Motor neuron (in vitro differentiated cells): ENCODE results near the gene ASB10. TPM values are rescaled to one million over a fixed set of nuclear protein-coding genes. Genes with fewer than 3 reads are reported as not detected.

Source experiments
- ATAC-seq, 8 experiments: fragments of 200-7000 bp; cut with Tn5 transposase; replicated peaks in 6 of 8; 2 replicates each; pipeline ENCODE4 v1.8.0; 2021; ENCODE audit warnings: mild to moderate bottlenecking in 8 of 8, moderate library complexity in 8 of 8
- H3K27ac ChIP-seq, 2 donors: fragments of 250-450 bp; sonication (Bioruptor Pico); 2 replicates each; pipeline ENCODE4 v1.9.0; 2021; ENCODE audit warnings: antibody characterized with exemption in 2 of 2, mild to moderate bottlenecking in 2 of 2, moderate library complexity in 1 of 2
- H3K4me1 ChIP-seq, 2 donors: fragments of 250-450 bp; sonication (Bioruptor Pico); replicated peaks in 1 of 2; 2 replicates each; pipeline ENCODE4 v1.6.1; 2021; ENCODE audit warnings: antibody characterized with exemption in 2 of 2, mild to moderate bottlenecking in 2 of 2, moderate library complexity in 1 of 2
- H3K4me3 ChIP-seq, 5 donors: fragments of 250-450 bp; sonication (Bioruptor Pico); 2 replicates each; pipeline ENCODE4 v1.9.0; 2021; ENCODE audit warnings: antibody characterized with exemption in 5 of 5, mild to moderate bottlenecking in 5 of 5, moderate library complexity in 4 of 5
- WGBS, 10 experiments: fragments of 450-650 bp; shearing (Covaris generic); methylation state at CpG; one replicate each; pipeline ENCODE4 v1.0.0; 2022; 5-methylcytosine and 5-hydroxymethylcytosine counted together
- in situ Hi-C, 9 experiments: fragments of 400-800 bp; cut with MboI; loops; one replicate each; pipeline ENCODE4 v1.15.0; 2021; ENCODE audit warnings: low sequenced_read_pairs in 9 of 9, low pct_unique_long_range_greater_than_20kb in 2 of 9; ENCODE audit not compliant: unreplicated experiment in 9 of 9
- total RNA-seq, 8 experiments: library from RNA; unstranded; fragments of 300-600 nt; gene quantifications; 2 replicates each; pipeline versions ENCODE4 v1.2.3 to v1.2.4, GENCODE V29; 2022

Gene ASB10
- total RNA-seq, 8 experiments from 2014 or later, result 0.33 to 0.56 TPM; not detected in 6

- Histone ChIP-seq H3K27ac (no peak overlapping the region), H3K4me3 (no peak overlapping the region), H3K4me1 (no peaks in the 10 kb centered on the region)
- ATAC-seq, result no peak
- WGBS, 10 experiments, result 60 to 83% (median 74%) methylated on average over 1 to 7 of the region's 12 CpGs; no CpG with 5 or more reads in 5 of the 10 experiments
- in situ Hi-C loops, result no loop called here
These were observed 4.5 kb upstream of the ASB10 start for GRCh38 chr7:151191544-151191943.

- 25 to 92% (median 66%) methylated on average over 1 to 4 of the region's 4 CpGs for WGBS, 10 experiments
- Histone ChIP-seq H3K4me1 (no peaks in the 10 kb centered on the region), H3K27ac (no peak overlapping the region), H3K4me3 (no peak overlapping the region)
- ATAC-seq, result no peak
- in situ Hi-C loops, result no loop called here
These were observed 2.0 kb upstream of the ASB10 start for GRCh38 chr7:151189038-151189437.

GRCh38 chr7:151188252-151188542, 1.1 kb upstream of the ASB10 start:
- 0 to 60% (median 20%) methylated on average over 1 to 4 of the region's 5 CpGs; no CpG with 5 or more reads in 5 of the 10 experiments for WGBS, 10 experiments
- Histone ChIP-seq H3K4me1 (no peaks in the 10 kb centered on the region), H3K27ac (no peak overlapping the region), H3K4me3 (no peak overlapping the region)
- ATAC-seq, result no peak
- in situ Hi-C loops, result no loop called here

GRCh38 chr7:151187409-151188251, 580 bp upstream of the ASB10 start:
- ATAC-seq, result peak in 1 of 8 experiments; percentile 17
- in situ Hi-C loops, result no loop called here

GRCh38 chr7:151185762-151186639, 1.0 kb downstream of the ASB10 start:
- no peak for ATAC-seq
- H3K27ac ChIP-seq, result no peak overlapping the region
- H3K4me1 ChIP-seq, result no peaks in the 10 kb centered on the region
- H3K4me3 ChIP-seq, result no peak overlapping the region
- WGBS, 10 experiments, result 80 to 100% methylated on average over 2 of the region's 16 CpGs; no CpG with 5 or more reads in 8 of the 10 experiments
- in situ Hi-C loops, result no loop called here

More at GRCh38 chr7:151187409-151188251, 580 bp upstream of the ASB10 start:
- Histone ChIP-seq H3K4me3 (no peak overlapping the region), H3K4me1 (no peaks in the 10 kb centered on the region), H3K27ac (no peak overlapping the region)
- WGBS, 10 experiments, result 50 to 80% (median 79%) methylated on average over 1 to 7 of the region's 22 CpGs; no CpG with 5 or more reads in 6 of the 10 experiments

GRCh38 chr7:151181011-151181431, 6.0 kb downstream of the ASB10 start:
- Histone ChIP-seq H3K4me1 (no peaks in the 10 kb centered on the region), H3K4me3 (no peak overlapping the region), H3K27ac (no peak overlapping the region)
- WGBS, 10 experiments, result 30 to 83% (median 77%) methylated on average over 1 to 12 of the region's 22 CpGs; no CpG with 5 or more reads in 6 of the 10 experiments
- ATAC-seq, result no peak
- in situ Hi-C loops, result no loop called here

- Histone ChIP-seq H3K4me3 (no peak overlapping the region), H3K27ac (no peak overlapping the region), H3K4me1 (no peaks in the 10 kb centered on the region)
- in situ Hi-C loops, result loop anchor here in 1 of 9 experiments (10.0 kb wide), 1 partner anchor 55 kb away; no protein-coding TSS in a partner anchor
- ATAC-seq, result no peak
- WGBS, 10 experiments, result 17 to 80% (median 60%) methylated on average over 1 to 4 of the region's 4 CpGs; no CpG with 5 or more reads in 3 of the 10 experiments
These were observed 7.1 kb downstream of the ASB10 start for GRCh38 chr7:151179946-151180345.

- Histone ChIP-seq H3K4me1 (no peaks in the 10 kb centered on the region), H3K4me3 (no peak overlapping the region), H3K27ac (no peak overlapping the region)
- no peak for ATAC-seq
- in situ Hi-C loops, result loop anchor here in 1 of 9 experiments (10.0 kb wide), 1 partner anchor 55 kb away; no protein-coding TSS in a partner anchor
- WGBS, 10 experiments, result 0 to 80% (median 66%) methylated on average over 1 to 6 of the region's 8 CpGs; no CpG with 5 or more reads in 4 of the 10 experiments
These were observed 7.7 kb downstream of the ASB10 start for GRCh38 chr7:151179287-151179860.

- Histone ChIP-seq H3K27ac (no peak overlapping the region), H3K4me3 (no peak overlapping the region), H3K4me1 (no peaks in the 10 kb centered on the region)
- in situ Hi-C loops, result loop anchor here in 1 of 9 experiments (10.0 kb wide), 1 partner anchor 54 kb away; no protein-coding TSS in a partner anchor
- ATAC-seq, result no peak
- WGBS, 10 experiments, result 43 to 67% methylated on average over 1 of the region's 2 CpGs; no CpG with 5 or more reads in 8 of the 10 experiments
These were observed 8.2 kb downstream of the ASB10 start for GRCh38 chr7:151178831-151179230.

- in situ Hi-C loops, result loop anchor here in 1 of 9 experiments (10.0 kb wide), 1 partner anchor 53 kb away; no protein-coding TSS in a partner anchor
- 0 to 82% (median 60%) methylated on average over 1 to 7 of the region's 9 CpGs; no CpG with 5 or more reads in 5 of the 10 experiments for WGBS, 10 experiments
- Histone ChIP-seq H3K4me3 (no peak overlapping the region), H3K27ac (no peak overlapping the region), H3K4me1 (no peaks in the 10 kb centered on the region)
- ATAC-seq, result no peak
These were observed 8.8 kb downstream of the ASB10 start for GRCh38 chr7:151178236-151178635.

- no peak for ATAC-seq
- Histone ChIP-seq H3K4me3 (no peak overlapping the region), H3K27ac (no peak overlapping the region), H3K4me1 (no peaks in the 10 kb centered on the region)
- WGBS, 10 experiments, result 57 to 83% (median 80%) methylated on average over 1 of the region's 1 CpG; no CpG with 5 or more reads in 5 of the 10 experiments
- in situ Hi-C loops, result loop anchor here in 1 of 9 experiments (10.0 kb wide), 1 partner anchor 53 kb away; no protein-coding TSS in a partner anchor
These were observed 9.7 kb downstream of the ASB10 start for GRCh38 chr7:151177310-151177709.

GRCh38 chr7:151176401-151176800, 10.6 kb downstream of the ASB10 start:
- no peak for ATAC-seq
- Histone ChIP-seq H3K4me3 (no peak overlapping the region), H3K27ac (no peak overlapping the region), H3K4me1 (no peaks in the 10 kb centered on the region)
- in situ Hi-C loops, result loop anchor here in 1 of 9 experiments (10.0 kb wide), 1 partner anchor 52 kb away; no protein-coding TSS in a partner anchor
- 58 to 90% (median 70%) methylated on average over 2 to 7 of the region's 9 CpGs; no CpG with 5 or more reads in 7 of the 10 experiments for WGBS, 10 experiments
